SK-N-SH (cell line): ENCODE measurements around the gene C2orf69. TPM values are rescaled to one million over a fixed set of nuclear protein-coding genes. Genes with fewer than 3 reads are reported as not detected.

Source experiments
- CTCF ChIA-PET: fragments of 300-600, 350-600 bp; formaldehyde crosslinking; extraction: SDS; loops from one replicate; lab custom pipeline; 2021; lab: Yijun Ruan, JAX
- POLR2A ChIA-PET: fragments of 350-600 bp; sonication (Branson Sonifier 250); formaldehyde crosslinking; extraction: SDS; loops from one replicate; lab custom pipeline; 2020; ENCODE audit warnings: antibody characterized with exemption, inconsistent platforms; lab: Yijun Ruan, JAX
- DNase-seq: peaks from one replicate; pipeline ENCODE4 v3.0.0; 2012
- H2AFZ ChIP-seq: fragments of 200-600 bp; sonication (generic); 2 replicates; pipeline ENCODE4 v1.8.1; 2016; ENCODE audit warnings: antibody characterized with exemption, mild to moderate bottlenecking, low read depth
- H3F3A ChIP-seq: fragments of 200-600 bp; sonication (generic); replicated peaks from 2 replicates; pipeline ENCODE3; 2016; ENCODE audit warnings: antibody characterized with exemption, mild to moderate bottlenecking; ENCODE audit not compliant: insufficient read depth
- H3K27ac ChIP-seq, 2 experiments: fragments of 200-500 bp in 1 of 2; fragments of 200-600 bp in 1 of 2; sonication (Bioruptor generic) in 1 of 2; sonication (generic), shearing (Covaris generic) in 1 of 2; 2 replicates each; pipeline versions ENCODE4 v1.5.1 to v1.6.1; 2014 to 2016; ENCODE audit warnings: low read depth in 2 of 2, inconsistent platforms in 1 of 2, low read length in 1 of 2, mild to moderate bottlenecking in 1 of 2, mixed read lengths in 1 of 2
- H3K27me3 ChIP-seq: fragments of 200-600 bp; sonication (generic), shearing (Covaris generic); 2 replicates; pipeline ENCODE4 v1.6.1; 2016; ENCODE audit warnings: mixed run types; ENCODE audit not compliant: insufficient read depth
- H3K36me3 ChIP-seq, 2 experiments: fragments of 200-500 bp in 1 of 2; fragments of 200-600 bp in 1 of 2; sonication (Bioruptor generic) in 1 of 2; sonication (generic) in 1 of 2; replicated peaks in 1 of 2; 2 replicates each; pipeline versions ENCODE3 to v1.5.1; 2014 to 2016; ENCODE audit warnings: low read length in 1 of 2, mild to moderate bottlenecking in 1 of 2; ENCODE audit not compliant: insufficient read depth in 2 of 2, control insufficient read depth in 1 of 2
- H3K4me1 ChIP-seq, 2 experiments: fragments of 200-500 bp in 1 of 2; fragments of 200-600 bp in 1 of 2; sonication (Bioruptor generic) in 1 of 2; sonication (generic), shearing (Covaris generic) in 1 of 2; 2 replicates each; pipeline versions ENCODE4 v1.5.1 to v1.6.1; 2014 to 2016; ENCODE audit warnings: low read depth in 1 of 2, low read length in 1 of 2, mixed run types in 1 of 2; ENCODE audit not compliant: insufficient read depth in 2 of 2, control insufficient read depth in 1 of 2
- H3K4me2 ChIP-seq: fragments of 200-600 bp; sonication (generic), shearing (Covaris generic); 2 replicates; pipeline ENCODE4 v1.6.1; 2017; ENCODE audit warnings: mixed run types
- H3K4me3 ChIP-seq, 2 experiments: fragments of 200-500 bp in 1 of 2; fragments of 200-600 bp in 1 of 2; sonication (Bioruptor generic) in 1 of 2; sonication (generic), shearing (Covaris generic) in 1 of 2; 2 replicates each; pipeline versions ENCODE4 v1.5.1 to v1.8.1; 2014 to 2016; ENCODE audit warnings: low read depth in 2 of 2, inconsistent platforms in 1 of 2, low read length in 1 of 2, mild to moderate bottlenecking in 1 of 2, mixed read lengths in 1 of 2, moderate library complexity in 1 of 2
- H3K79me2 ChIP-seq: fragments of 200-600 bp; sonication (generic); 2 replicates; pipeline ENCODE4 v1.8.1; 2017; ENCODE audit warnings: mild to moderate bottlenecking; ENCODE audit not compliant: insufficient read depth
- H3K9ac ChIP-seq: fragments of 200-600 bp; sonication (generic); 2 replicates; pipeline ENCODE4 v1.6.1; 2017; ENCODE audit warnings: mixed run types
- H3K9me2 ChIP-seq: fragments of 200-600 bp; sonication (generic); 2 replicates; pipeline ENCODE4 v1.6.1; 2017; ENCODE audit warnings: mixed run types
- H3K9me3 ChIP-seq: fragments of 200-600 bp; sonication (generic); 2 replicates; pipeline ENCODE4 v1.6.1; 2017; ENCODE audit warnings: mixed run types, mild to moderate bottlenecking, moderate library complexity
- H4K20me1 ChIP-seq: fragments of 200-600 bp; sonication (generic); 2 replicates; pipeline ENCODE4 v1.6.1; 2017; ENCODE audit warnings: mild to moderate bottlenecking, mixed run types; ENCODE audit not compliant: insufficient read depth
- EP300 ChIP-seq, 2 experiments: IDR thresholded peaks; 2 replicates each; pipeline versions ENCODE4 v1.4.0 to v1.6.1; 2012; ENCODE audit warnings: borderline replicate concordance in 1 of 2, low read depth in 1 of 2, low read length in 1 of 2
- FOSL2 ChIP-seq: IDR thresholded peaks from 2 replicates; pipeline ENCODE4 v1.4.0; 2012; ENCODE audit warnings: low read depth, mild to moderate bottlenecking, moderate library complexity, borderline replicate concordance
- FOXM1 ChIP-seq: IDR thresholded peaks from 2 replicates; pipeline ENCODE4 v1.4.0; 2012; ENCODE audit warnings: low read depth, mild to moderate bottlenecking
- GABPA ChIP-seq: IDR thresholded peaks from 2 replicates; pipeline ENCODE4 v1.4.0; 2012; ENCODE audit warnings: low read depth, mild to moderate bottlenecking
- MXI1 ChIP-seq: IDR thresholded peaks from 2 replicates; pipeline ENCODE4 v1.6.1; 2012; ENCODE audit warnings: mild to moderate bottlenecking, low read depth, low read length, improper control_type of control experiment
- NFIC ChIP-seq: IDR thresholded peaks from 2 replicates; pipeline ENCODE4 v1.4.0; 2012; ENCODE audit warnings: borderline replicate concordance
- NRF1 ChIP-seq: IDR thresholded peaks from 2 replicates; pipeline ENCODE4 v1.6.1; 2012; ENCODE audit warnings: low read depth, mild to moderate bottlenecking, low read length
- POLR2AphosphoS5 ChIP-seq: IDR thresholded peaks from 2 replicates; pipeline ENCODE4 v1.6.1; 2012; ENCODE audit warnings: low read depth, low read length
- SIN3A ChIP-seq: IDR thresholded peaks from 2 replicates; pipeline ENCODE4 v1.6.1; 2012; ENCODE audit warnings: low read depth, mild to moderate bottlenecking, low read length, moderate library complexity, borderline replicate concordance
- SMC3 ChIP-seq: IDR thresholded peaks from 2 replicates; pipeline ENCODE4 v1.6.1; 2012; ENCODE audit warnings: low read depth, low read length, improper control_type of control experiment
- TAF1 ChIP-seq: IDR thresholded peaks from 2 replicates; pipeline ENCODE4 v1.6.1; 2012; ENCODE audit warnings: low read depth, mild to moderate bottlenecking, low read length, moderate library complexity, borderline replicate concordance
- TEAD4 ChIP-seq: IDR thresholded peaks from 2 replicates; pipeline ENCODE4 v1.4.0; 2012; ENCODE audit warnings: mild to moderate bottlenecking, borderline replicate concordance; ENCODE audit not compliant: insufficient read depth
- YY1 ChIP-seq: IDR thresholded peaks from 2 replicates; pipeline ENCODE4 v1.4.0; 2012; ENCODE audit warnings: low read depth, mild to moderate bottlenecking
- WGBS: methylation state at CpG from one replicate; pipeline ENCODE4 v1.1.6; 2017; ENCODE audit warnings: low lambda C conversion rate; 5-methylcytosine and 5-hydroxymethylcytosine counted together
- polyA plus RNA-seq, 3 experiments: library from polyadenylated mRNA; depleted of rRNA; stranded (reverse); fragments of >200 nt; gene quantifications; 2 replicates each; pipeline ENCODE4 v1.2.3, GENCODE V29; 2012
- TF ChIP-seq, protein P1 (sequence below): IDR thresholded peaks from 2 replicates; pipeline ENCODE4; 2012
- TF ChIP-seq, protein P2 (sequence below): fragments of 150-350 bp; IDR thresholded peaks from 2 replicates; pipeline ENCODE4 v1.6.1; 2017; ENCODE audit warnings: antibody characterized with exemption, low read length, low read depth, borderline replicate concordance
- TF ChIP-seq, protein P3 (sequence below): IDR thresholded peaks from 2 replicates; pipeline ENCODE4 v1.4.0; 2012; ENCODE audit warnings: low read depth, borderline replicate concordance
- TF ChIP-seq, protein P4 (sequence below): fragments of 150-350 bp; IDR thresholded peaks from 2 replicates; pipeline ENCODE4 v1.6.1; 2016; ENCODE audit warnings: mild to moderate bottlenecking, low read depth, low read length
- TF ChIP-seq, protein P5 (sequence below): IDR thresholded peaks from 2 replicates; pipeline ENCODE4 v1.4.0; 2012; ENCODE audit warnings: low read depth, borderline replicate concordance
- TF ChIP-seq, protein P6 (sequence below): fragments of 200-600 bp; sonication (generic); IDR thresholded peaks from 2 replicates; pipeline ENCODE4 v1.6.1; 2017; ENCODE audit warnings: antibody characterized with exemption, mild to moderate bottlenecking, moderate library complexity

C2orf69 gene
- polyA plus RNA-seq, 1 of the 3 experiments (the other 2 are of a cell fraction), result 1.8 TPM

DNA sequence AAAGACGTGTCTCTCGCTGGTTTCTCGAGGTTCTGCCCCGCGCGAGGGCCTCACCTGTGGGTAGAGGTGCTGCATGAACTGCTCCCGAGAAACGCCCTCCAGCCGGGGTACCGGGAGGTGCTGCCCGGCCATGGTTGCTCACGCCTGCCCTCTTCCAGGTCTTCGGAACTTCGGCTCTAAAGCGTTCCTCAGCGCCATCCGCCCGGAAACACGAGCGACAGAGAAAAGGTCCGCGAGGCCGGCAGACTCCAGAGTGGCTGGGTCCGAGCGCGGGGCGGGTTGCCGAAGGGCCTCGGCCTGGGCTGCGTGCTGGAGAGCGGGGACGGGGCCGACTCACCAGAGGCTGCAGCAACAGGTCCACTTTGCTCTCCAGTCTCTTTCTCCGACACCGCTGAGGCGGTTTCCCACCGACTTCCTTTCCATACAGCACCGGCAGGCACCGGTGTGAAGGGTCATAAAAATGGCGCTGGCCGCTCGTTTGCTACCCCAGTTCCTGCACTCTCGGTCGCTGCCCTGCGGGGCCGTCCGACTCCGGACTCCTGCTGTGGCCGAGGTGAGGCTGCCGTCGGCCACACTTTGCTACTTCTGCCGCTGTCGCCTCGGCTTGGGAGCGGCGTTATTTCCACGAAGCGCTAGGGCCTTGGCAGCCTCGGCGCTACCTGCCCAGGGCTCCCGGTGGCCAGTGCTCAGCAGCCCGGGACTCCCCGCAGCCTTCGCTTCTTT lies 44.4 kb downstream of the C2orf69 start, which contains the start of the genes MAIP1 and TYW5 (continued):
- TF ChIP-seq NFIC (no peak), YY1 (peak; percentile 97), SIN3A (0 out of 2 replicates have a peak, but pooled peaks have one; percentile 34), GABPA (peak; percentile 83), FOXM1 (no peak), SMC3 (no peak), TEAD4 (no peak), MXI1 (peak; percentile 66; the same call in 1 of the 2 replicates)
- TF ChIP-seq, protein P1, sequence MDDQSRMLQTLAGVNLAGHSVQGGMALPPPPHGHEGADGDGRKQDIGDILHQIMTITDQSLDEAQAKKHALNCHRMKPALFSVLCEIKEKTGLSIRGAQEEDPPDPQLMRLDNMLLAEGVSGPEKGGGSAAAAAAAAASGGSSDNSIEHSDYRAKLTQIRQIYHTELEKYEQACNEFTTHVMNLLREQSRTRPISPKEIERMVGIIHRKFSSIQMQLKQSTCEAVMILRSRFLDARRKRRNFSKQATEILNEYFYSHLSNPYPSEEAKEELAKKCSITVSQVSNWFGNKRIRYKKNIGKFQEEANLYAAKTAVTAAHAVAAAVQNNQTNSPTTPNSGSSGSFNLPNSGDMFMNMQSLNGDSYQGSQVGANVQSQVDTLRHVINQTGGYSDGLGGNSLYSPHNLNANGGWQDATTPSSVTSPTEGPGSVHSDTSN, result peak; percentile 28; the same call in 1 of the 2 replicates
- TF ChIP-seq, protein P2, sequence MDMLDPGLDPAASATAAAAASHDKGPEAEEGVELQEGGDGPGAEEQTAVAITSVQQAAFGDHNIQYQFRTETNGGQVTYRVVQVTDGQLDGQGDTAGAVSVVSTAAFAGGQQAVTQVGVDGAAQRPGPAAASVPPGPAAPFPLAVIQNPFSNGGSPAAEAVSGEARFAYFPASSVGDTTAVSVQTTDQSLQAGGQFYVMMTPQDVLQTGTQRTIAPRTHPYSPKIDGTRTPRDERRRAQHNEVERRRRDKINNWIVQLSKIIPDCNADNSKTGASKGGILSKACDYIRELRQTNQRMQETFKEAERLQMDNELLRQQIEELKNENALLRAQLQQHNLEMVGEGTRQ, result no peak

DNA sequence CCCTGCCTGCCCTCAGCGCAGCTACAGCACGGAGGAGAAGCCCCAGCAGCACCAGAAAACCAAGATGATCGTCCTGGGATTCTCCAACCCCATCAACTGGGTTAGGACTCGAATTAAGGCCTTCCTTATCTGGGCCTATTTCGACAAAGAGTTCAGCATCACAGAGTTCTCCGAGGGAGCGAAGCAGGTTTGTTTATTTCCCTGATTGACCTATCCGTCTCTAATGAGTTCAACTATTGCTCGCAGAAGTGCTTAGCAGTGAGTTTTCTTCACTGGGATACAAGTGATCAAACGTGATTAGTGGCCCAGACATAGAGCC lies 44.9 kb downstream of the C2orf69 start:
- Histone ChIP-seq H3K4me2 (peak overlapping the region; percentile 96), H3K79me2 (peaks cover 80% of the 10 kb centered on the region), H3K36me3 (peaks cover 22 to 42% of the 10 kb centered on the region in 2 experiments), H3K27me3 (no peaks in the 10 kb centered on the region), H3K9me2 (no peaks in the 10 kb centered on the region), H3K4me3 (peak overlapping the region; percentile 98 to 99), H4K20me1 (no peaks in the 10 kb centered on the region), H3K4me1 (peaks cover 0 to 8% of the 10 kb centered on the region in 2 experiments; a peak in 2 of 4 replicates), H3F3A (peaks cover 11% of the 10 kb centered on the region), H3K9me3 (no peaks in the 10 kb centered on the region), H3K27ac (peak overlapping the region; percentile 91 to 99), H2AFZ (peak overlapping the region; percentile 88), H3K9ac (peak overlapping the region; percentile 90)
- no peak for DNase-seq
- POLR2A ChIA-PET, result no interaction called here
- CTCF ChIA-PET, result no interaction called here
- 2% methylated on average over 6 of the region's 10 CpGs for WGBS
- no peak for TF ChIP-seq FOXM1
- TF ChIP-seq YY1, result no peak
- TF ChIP-seq, protein P1, result no peak
- TF ChIP-seq, protein P3, sequence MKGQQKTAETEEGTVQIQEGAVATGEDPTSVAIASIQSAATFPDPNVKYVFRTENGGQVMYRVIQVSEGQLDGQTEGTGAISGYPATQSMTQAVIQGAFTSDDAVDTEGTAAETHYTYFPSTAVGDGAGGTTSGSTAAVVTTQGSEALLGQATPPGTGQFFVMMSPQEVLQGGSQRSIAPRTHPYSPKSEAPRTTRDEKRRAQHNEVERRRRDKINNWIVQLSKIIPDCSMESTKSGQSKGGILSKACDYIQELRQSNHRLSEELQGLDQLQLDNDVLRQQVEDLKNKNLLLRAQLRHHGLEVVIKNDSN, result no peak
- no peak for TF ChIP-seq EP300 (IDR thresholded peaks at IDR 0.05; ENCODE audit: borderline replicate concordance in 1 of 2, low read depth in 1 of 2, low read length in 1 of 2)
- TF ChIP-seq, protein P2, result no peak
- TF ChIP-seq NRF1, result no peak
- no peak for TF ChIP-seq TAF1
- TF ChIP-seq, protein P4, sequence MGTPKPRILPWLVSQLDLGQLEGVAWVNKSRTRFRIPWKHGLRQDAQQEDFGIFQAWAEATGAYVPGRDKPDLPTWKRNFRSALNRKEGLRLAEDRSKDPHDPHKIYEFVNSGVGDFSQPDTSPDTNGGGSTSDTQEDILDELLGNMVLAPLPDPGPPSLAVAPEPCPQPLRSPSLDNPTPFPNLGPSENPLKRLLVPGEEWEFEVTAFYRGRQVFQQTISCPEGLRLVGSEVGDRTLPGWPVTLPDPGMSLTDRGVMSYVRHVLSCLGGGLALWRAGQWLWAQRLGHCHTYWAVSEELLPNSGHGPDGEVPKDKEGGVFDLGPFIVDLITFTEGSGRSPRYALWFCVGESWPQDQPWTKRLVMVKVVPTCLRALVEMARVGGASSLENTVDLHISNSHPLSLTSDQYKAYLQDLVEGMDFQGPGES, result no peak
- TF ChIP-seq MXI1, result no peak
- no peak for TF ChIP-seq SMC3
- no peak for TF ChIP-seq POLR2AphosphoS5
- no peak for TF ChIP-seq FOSL2
- TF ChIP-seq, protein P5, sequence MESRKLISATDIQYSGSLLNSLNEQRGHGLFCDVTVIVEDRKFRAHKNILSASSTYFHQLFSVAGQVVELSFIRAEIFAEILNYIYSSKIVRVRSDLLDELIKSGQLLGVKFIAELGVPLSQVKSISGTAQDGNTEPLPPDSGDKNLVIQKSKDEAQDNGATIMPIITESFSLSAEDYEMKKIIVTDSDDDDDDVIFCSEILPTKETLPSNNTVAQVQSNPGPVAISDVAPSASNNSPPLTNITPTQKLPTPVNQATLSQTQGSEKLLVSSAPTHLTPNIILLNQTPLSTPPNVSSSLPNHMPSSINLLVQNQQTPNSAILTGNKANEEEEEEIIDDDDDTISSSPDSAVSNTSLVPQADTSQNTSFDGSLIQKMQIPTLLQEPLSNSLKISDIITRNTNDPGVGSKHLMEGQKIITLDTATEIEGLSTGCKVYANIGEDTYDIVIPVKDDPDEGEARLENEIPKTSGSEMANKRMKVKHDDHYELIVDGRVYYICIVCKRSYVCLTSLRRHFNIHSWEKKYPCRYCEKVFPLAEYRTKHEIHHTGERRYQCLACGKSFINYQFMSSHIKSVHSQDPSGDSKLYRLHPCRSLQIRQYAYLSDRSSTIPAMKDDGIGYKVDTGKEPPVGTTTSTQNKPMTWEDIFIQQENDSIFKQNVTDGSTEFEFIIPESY, result no peak
- TF ChIP-seq NFIC, result no peak
- TF ChIP-seq, protein P6, sequence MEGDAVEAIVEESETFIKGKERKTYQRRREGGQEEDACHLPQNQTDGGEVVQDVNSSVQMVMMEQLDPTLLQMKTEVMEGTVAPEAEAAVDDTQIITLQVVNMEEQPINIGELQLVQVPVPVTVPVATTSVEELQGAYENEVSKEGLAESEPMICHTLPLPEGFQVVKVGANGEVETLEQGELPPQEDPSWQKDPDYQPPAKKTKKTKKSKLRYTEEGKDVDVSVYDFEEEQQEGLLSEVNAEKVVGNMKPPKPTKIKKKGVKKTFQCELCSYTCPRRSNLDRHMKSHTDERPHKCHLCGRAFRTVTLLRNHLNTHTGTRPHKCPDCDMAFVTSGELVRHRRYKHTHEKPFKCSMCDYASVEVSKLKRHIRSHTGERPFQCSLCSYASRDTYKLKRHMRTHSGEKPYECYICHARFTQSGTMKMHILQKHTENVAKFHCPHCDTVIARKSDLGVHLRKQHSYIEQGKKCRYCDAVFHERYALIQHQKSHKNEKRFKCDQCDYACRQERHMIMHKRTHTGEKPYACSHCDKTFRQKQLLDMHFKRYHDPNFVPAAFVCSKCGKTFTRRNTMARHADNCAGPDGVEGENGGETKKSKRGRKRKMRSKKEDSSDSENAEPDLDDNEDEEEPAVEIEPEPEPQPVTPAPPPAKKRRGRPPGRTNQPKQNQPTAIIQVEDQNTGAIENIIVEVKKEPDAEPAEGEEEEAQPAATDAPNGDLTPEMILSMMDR, result no peak
